Endometrium (tissue), 2 donors: ENCODE results near the gene RYR1.
"Not testable (repeated sequence)": the region's sequence is repeated elsewhere in the genome, so short reads cannot be mapped to it uniquely, and the experiment has no call there.

ENCODE experiments used
- FAIRE-seq: peaks from 2 replicates; lab custom pipeline; 2012; peaks lifted over from hg19 to GRCh38; lab: Jason Lieb, UNC
- donor health status: control.
- donor health status: control.

RYR1 gene

DNA sequence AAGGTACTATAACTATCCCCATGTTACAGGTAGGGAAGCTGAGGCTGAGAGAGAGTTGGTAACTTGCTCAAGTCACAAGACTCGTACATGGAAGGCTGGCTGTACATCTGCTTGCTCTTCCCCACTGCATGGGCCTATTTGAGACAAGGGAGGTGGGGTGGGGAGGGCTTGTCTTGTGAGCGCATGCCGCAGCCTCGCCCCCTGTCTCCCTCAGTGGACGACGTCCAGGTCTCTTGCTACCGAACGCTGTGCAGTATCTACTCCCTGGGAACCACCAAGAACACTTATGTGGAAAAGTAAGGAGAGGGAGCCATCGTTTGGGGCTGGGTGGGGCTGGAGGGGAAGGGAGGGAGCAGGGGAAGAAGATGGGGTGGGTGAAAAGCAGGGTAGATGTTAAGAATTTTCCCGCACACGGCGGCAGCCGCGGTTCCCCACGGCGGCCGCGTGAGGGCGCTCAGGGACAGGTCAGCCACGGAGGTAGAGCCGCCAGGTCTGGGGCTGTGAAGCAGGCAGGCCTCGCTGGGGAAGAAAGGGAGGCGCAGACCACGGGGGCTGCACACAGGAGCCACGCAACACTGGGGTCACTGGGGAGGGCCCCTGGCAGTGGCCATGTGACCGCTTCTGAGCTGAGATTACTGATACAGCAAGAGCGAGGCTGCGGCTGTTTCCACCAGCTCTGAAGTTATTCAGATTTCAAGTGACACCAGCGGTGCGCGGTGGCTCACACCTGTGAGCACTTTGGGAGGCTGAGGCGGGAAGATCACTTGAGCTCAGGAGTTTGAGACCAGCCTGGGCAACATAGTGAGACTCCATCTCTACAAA lies 81.5 kb downstream of the RYR1 start:
- no peak for FAIRE-seq

DNA sequence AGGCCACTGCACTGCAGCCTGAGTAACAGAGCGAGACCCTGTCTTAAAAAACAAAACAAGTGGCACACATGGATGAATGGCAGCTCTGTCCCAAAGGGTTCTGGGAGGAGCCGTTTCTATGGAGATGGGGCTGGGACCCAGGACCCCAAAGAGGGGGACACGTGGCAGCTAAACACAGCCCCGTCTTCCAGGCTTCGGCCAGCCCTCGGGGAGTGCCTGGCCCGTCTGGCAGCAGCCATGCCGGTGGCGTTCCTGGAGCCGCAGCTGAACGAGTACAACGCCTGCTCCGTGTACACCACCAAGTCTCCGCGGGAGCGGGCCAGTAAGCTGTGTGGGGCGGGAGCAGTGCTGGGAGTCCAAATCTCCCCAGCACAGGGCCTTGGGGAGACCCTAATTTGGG lies 82.4 kb downstream of the RYR1 start:
- no peak for FAIRE-seq

DNA sequence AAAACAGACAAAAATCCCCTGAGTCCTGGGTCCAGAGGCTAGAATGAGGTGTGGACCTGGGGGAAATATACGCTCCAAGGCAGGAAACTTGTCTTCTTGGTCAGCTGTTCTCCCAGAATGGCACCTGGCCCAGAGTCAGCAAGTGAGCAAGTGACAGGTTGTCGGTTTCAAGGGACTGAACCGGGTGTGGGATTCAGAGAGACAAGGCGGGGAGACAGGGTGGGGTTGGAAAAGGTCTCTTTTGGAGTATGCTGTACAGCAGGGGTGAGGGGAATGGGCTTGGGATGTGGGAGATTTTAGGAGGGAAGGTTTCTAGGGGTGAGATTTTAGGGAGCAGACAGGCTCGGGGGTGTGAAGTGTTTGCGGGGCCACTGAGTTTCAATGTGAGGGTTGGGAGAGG lies 83.3 kb downstream of the RYR1 start:
- FAIRE-seq: no peak

DNA sequence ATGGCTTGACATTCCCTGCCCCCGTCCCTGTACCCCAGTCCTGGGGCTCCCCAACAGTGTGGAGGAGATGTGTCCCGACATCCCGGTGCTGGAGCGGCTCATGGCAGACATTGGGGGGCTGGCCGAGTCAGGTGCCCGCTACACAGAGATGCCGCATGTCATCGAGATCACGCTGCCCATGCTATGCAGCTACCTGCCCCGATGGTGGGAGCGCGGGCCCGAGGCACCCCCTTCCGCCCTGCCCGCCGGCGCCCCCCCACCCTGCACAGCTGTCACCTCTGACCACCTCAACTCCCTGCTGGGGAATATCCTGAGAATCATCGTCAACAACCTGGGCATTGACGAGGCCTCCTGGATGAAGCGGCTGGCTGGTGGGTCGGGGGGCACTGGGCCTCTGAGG lies 83.8 kb downstream of the RYR1 start:
- FAIRE-seq: no peak

DNA sequence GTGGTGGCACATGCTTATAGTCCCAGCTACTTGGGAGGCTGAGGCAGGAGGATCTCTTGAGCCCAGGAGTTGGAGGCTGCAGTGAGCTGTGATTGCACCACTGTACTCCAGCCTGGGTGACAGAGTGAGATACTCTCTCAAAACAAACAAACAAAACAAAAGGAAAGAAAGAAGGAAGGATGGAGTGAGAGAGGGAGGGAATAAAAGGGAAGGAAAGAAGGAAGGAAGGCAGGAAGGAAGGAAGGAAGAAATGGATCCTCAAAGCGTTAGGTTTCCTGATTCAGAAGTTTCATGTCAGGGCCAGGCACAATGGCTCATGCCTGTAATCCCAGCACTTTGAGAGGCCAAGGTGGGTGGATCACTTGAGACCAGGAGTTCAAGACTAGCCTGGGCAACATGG lies 84.5 kb downstream of the RYR1 start:
- not testable (repeated sequence) for FAIRE-seq

DNA sequence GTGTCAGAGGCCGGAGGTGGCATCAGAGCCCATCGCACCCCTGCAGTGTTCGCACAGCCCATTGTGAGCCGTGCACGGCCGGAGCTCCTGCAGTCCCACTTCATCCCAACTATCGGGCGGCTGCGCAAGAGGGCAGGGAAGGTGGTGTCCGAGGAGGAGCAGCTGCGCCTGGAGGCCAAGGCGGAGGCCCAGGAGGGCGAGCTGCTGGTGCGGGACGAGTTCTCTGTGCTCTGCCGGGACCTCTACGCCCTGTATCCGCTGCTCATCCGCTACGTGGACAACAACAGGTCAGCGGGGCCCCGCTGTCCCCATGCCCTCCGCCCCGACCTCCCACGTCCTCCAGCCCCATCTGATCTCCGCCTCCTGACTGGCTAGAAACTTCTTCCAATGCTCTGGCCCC lies 85.7 kb downstream of the RYR1 start:
- FAIRE-seq: no peak

DNA sequence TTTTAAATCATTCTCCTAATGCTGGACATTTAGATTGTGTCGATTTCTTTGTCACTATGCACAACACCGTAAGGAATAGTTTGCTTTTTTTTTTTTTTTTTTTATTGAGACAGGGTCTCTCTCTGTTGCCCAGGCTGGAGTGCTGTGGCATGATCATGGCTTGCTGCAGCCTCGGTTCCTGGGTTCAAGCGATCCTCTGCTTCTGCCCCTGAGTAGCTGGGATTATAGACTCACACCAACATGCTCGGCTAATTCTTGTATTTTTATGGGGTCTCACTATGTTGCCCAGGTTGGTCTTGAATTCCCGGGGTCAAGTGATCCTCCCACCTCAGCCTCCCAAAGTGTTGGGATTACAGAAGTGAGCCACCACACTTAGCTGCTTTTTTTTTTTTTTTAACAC lies 86.5 kb downstream of the RYR1 start:
- FAIRE-seq: no peak

DNA sequence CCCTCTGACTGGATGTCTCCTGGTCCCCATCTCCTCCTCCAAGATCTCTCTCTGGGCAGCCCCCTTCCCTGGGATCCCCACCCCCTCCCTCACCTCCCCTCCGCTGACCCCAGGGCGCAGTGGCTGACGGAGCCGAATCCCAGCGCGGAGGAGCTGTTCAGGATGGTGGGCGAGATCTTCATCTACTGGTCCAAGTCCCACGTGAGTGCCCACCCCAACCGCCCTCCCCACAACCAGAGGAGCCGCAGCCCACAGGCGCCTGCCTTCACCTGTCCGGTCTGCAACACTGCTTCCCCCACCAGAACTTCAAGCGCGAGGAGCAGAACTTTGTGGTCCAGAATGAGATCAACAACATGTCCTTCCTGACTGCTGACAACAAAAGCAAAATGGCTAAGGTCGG lies 89.4 kb downstream of the RYR1 start:
- FAIRE-seq: no peak

DNA sequence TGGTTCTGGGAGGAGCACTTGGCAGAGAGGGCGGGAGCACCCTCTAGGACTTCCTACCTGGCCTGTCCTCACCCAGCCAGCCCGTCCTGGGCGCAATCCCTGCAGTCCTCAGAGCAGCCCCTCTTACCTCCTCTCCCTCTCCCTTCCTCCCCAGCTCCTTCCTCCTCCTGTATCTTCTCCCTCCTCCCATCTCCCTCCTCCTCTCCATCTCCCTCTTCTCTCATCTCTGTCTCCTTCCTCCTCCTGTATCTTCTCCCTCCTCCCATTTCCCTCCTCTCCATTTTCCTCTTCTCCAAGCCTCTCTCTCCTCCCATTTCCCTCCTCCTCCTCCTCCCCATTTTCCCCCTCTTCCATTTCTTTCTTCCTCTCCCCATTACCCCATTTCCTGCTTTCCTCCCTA lies 89.8 kb downstream of the RYR1 start:
- FAIRE-seq: no peak

DNA sequence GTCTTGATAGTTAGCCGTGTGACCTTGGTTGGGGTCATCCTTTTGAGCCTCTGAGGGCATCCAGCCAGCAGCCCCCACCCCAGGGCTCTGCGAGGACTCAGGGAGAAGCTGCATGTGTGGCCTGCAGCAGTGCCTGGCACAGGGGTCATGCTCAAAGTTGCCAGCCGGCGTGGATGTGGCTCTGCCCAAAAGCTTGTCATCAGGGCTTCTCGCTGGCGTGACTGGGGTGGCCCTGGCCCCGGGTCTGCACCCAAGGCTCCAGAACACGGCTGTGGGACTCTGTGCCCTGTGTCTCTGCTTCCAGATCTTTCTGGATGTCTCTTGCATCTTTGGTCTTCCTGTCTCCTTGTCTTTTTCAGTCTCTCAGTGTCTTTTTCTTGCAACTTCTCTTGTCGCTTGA lies 90.9 kb downstream of the RYR1 start:
- FAIRE-seq: no peak

DNA sequence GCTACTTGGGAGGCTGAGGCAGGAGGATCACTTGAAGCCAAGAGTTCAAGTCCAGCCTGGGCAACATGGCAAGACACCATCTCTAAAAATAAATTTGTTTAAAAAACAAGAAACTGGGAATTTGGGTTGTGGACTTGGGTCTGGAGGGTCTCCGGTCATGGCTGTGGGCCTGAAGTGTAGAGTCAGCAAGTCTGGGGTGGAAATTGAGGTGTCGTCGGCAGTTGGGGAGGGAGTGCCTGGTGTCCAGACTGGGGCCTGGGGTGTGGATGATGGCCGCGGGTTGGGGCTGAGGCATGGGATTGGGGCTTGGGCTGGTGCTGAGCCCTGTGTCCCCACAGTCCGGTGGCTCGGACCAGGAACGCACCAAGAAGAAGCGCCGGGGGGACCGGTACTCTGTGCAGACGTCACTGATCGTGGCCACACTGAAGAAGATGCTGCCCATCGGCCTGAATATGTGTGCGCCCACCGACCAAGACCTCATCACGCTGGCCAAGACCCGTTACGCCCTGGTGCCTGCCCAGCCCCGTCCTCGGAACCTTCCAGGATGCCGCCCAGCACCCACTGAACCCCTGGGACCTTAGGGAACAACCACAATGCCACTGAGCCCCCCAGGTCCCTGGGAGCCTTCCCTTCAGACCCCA lies 91.6 kb downstream of the RYR1 start:
- FAIRE-seq: no peak

DNA sequence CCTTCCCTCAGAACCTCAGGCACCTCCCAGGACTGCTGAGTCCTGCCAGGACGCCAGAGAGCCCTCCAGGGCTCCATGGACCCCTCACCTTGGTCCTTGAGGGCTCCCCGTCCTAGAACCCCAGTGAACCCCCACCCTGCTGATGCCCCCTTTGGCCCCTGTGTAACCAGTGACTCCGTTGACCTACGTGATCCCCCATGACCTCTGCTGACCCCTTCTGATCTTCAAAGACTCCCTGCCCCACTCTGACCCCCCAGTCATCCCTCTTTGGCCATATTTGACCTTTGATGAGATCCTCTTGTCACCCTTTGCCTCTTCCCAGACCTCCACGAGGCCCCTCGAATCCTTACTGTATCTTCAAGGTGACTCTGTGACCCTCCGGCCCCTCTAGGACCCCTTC lies 92.9 kb downstream of the RYR1 start:
- FAIRE-seq: no peak

DNA sequence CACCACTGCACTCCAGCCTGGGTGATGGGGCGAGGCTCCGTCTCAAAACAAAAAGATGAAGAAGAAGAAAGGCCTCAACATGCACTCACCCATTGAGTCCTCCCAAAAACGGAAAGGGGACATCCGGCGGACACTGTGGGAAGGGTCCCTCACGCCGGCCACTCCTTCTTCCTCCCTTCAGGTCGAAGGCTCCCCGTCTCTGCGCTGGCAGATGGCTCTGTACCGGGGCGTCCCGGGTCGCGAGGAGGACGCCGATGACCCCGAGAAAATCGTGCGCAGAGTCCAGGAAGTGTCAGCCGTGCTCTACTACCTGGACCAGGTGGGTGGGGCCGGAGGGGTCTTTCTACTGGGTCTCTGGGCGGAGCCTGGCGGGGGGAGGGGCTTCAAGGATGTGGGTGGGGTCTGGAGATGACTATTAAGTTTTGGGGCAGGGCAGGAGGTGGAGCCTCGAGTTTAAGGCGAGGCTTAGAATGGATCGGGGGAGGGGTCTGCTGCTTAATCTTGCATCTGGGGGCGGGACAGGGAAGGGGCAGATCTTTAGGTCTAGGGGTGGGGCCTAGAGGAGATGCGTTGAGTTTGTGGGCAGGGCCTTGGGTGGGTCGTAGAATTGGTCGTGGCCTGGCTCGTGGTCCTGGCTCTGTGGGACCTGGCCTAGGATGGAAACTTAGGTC lies 94.1 kb downstream of the RYR1 start:
- no peak for FAIRE-seq

DNA sequence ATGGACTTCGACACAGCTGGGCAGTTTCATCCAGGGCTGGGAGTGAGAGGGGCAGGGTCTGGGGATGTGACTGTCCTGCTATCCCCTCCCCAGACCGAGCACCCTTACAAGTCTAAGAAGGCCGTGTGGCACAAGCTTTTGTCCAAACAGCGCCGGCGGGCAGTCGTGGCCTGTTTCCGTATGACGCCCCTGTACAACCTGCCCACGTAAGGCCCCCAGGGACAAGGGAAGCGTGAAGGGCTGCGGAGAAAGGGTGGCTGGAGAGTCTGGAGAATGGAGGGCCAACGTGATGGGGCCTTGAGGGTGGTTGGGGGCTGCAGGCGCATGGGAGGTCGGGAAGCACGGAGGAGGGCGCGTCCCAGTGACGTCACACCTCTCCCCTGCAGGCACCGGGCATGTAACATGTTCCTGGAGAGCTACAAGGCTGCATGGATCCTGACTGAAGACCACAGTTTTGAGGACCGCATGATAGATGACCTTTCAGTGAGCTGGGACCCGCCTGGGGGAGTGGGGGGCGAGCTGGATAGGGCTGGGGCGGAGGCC lies 94.8 kb downstream of the RYR1 start:
- no peak for FAIRE-seq

DNA sequence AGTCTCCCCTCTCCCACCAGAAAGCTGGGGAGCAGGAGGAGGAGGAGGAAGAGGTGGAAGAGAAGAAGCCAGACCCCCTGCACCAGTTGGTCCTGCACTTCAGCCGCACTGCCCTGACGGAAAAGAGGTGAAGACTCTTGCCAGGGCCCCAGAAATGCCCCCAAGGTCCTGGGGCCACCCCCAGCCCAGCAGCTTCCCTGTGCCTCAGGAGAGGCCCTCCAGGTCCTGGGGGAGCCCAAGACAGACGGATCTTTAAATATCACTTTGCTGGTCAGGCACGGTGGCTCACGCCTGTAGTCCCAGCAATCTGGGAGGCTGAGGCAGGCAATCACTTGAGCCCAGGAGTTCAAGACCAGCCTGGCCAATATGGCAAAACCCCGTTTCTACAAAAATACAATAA lies 95.4 kb downstream of the RYR1 start:
- FAIRE-seq: no peak

DNA sequence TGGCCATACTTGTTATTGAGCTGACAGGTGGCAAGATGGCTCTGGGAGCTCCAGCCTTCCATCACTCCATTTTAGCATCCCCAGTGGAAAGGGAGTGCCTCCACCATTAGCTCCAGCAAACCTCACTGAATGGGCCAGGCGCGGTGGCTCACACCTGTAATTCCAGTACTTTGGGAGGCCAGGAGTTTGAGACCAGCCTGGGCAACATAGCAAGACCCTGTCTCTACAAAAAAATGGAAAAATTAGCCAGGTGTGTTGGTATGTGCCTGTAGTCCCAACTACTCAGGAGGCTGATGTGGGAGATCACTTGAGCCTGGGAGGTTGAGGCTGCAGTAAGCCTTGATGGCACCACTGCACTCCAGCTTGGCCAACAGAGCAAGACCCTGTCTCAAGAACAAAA lies 98.0 kb downstream of the RYR1 start:
- FAIRE-seq: no peak

DNA sequence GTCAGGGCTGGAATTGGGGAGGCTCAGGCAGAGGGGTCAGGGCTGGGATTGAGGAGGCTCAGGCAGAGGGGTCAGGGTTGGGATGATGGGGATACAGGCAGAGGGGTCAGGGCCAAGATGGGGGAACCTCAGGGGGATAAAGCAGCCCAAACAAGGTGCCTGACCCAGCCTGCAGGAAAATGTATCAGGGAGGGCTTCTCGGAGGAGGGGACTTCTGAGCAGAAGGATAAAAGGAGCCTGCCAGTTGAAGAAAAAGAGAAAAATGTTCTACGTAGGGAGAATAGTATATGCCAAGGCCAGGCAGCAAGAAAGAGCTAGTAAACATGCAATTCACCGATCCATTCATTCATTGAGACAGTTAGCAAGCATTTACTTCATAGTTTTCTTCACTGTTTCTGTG lies 99.4 kb downstream of the RYR1 start:
- FAIRE-seq: no peak

DNA sequence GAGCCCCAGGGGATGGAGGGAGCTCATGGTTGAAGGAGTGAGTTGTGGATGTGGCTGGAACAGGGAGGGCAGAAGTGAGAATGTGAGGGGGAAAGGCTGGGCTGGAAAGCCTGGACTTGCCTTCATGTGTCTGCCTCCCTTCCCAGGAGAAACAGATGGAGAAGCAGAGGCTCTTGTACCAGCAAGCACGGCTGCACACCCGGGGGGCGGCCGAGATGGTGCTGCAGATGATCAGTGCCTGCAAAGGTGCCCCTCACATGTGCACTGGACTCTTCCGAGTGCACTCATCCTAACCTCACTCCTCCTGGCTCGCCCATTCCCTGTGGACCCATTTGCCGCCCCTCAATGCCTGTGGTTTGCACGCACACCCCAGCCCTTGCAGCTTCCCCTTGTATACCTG lies 101.1 kb downstream of the RYR1 start:
- FAIRE-seq: no peak

DNA sequence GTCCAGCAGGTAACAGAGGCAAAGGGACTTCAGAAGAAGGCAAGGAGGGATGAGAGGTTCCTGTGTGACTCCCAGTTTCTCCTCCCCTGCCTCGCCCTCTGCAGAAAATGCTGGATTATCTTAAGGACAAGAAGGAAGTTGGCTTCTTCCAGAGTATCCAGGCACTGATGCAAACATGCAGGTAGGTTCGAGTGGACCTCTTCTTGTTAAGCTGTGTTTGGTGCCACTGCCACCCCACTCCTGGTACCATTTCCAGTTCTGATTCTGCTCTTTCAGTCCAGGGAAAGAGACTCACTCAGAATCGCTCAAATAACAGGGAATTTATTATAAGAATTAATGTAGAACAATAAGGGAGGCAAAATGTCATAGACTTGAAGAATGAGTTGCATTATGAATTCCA lies 101.7 kb downstream of the RYR1 start:
- no peak for FAIRE-seq

DNA sequence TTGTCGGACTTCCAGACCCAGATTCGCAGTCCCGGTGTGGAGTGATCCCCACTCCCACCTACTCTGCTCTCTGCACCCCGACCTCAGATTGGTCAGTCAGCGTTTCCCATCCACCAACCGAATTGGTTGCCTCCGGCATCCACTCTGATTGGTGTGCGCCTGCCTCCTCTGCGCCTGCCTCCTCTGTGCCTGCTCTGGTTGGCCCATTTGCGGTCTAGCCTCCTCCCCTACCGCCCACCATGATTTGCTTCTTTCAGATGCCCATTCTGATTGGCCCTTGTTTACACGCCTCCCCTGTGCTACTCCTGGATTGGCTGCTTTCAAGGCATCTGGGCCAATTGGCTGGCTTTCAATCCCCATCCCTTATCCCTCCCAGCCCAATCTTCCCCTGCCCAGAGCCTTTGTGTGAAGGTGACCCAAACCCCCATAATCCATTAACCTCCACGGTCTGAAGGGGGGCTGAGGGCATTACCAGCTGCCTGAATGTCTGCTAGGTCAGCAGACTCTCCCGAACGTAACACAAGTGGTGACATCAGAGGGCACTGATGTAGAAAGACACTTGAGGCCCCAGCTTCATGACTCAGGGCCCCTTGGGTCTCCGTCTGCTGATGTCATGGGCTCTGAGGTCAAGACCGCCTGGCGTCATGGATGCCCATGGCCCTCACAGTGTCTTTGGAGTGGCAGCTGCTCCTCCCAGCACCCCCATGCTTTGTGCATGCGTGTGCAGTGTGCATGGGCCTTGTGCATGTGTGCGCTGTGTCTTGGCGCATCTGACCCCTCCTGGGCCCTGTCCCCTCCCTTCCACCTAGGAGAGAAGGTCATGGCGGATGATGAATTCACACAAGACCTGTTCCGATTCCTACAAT lies 103.8 kb downstream of the RYR1 start:
- FAIRE-seq: no peak

DNA sequence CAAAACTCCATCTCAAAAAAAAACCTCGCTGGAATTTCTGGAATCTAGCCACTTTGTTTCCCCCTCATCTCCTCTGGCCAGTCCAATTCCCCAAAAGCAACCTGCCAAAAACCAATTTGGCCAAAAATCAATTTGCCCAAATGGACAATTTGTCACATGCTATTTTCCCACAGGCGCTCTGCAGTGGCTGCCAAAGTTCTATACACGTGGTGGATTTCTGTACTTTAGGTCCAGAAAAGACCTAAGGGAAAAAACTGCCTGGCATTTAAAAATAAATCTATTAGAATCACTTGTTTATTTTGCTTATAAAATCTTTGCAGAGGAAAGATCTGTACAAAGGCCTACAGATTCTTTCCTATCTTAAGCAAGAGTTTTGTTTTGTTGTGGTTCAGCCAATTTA lies 104.9 kb downstream of the RYR1 start:
- FAIRE-seq: no peak

DNA sequence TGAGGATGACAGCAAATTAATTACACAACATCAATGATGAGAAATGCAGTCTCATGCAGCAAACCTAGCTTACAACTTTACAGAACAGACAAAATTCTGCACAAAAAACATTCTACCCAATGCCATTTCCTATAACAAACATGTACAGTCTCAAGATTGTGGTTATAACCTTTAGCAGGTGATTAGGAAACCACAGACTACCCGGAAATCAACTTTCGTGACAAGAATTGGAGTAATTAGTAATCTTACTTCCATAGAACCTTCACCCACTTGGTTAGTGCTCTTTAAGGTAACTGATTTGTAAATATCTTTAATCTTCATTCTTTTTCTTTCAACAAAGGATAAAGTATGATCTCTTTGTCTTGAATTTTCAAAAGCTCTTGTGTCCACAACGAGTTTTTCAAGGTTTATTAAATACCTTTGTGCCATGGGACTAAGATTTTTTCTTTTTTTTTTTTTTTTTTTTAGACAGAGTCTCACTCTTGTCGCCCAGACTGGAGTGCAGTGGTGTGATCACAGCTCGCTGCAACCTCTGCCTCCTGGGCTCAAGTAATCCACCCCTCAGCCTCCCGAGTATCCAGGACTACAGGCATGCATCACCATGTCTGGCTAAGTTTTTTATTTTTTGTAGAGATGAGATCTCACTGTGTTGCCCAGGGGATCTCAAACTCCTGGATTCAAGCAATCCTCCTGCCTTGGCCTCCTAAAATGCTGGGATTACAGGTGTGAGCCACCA lies 105.5 kb downstream of the RYR1 start:
- no peak for FAIRE-seq
